Hypothalamus (tissue), 51 donors: ENCODE data around the gene ARPC1A.

Source experiments
- DNase-seq, 51 donors: peaks; one replicate each; lab custom pipeline; 2025; lab: John Stamatoyannopoulos, UW

The ARPC1A gene

GRCh38 chr7:99404977-99405320 lies 79.3 kb downstream of the ARPC1A start:
- no peak for DNase-seq

GRCh38 chr7:99406557-99406956 lies 80.9 kb downstream of the ARPC1A start:
- no peak for DNase-seq

GRCh38 chr7:99407872-99408378 lies 82.2 kb downstream of the ARPC1A start:
- DNase-seq = peak in 18 of 51 donors; percentile 23 to 78 (median 41)

GRCh38 chr7:99408379-99409191 lies 82.9 kb downstream of the ARPC1A start, which contains the start of the genes BUD31 and PDAP1:
Gene BUD31 (plus strand): TSS chr7:99408969. CDS start chr7:99411093, 2,124 bp downstream.
Gene PDAP1 (minus strand): TSS chr7:99408597. CDS start chr7:99408548, 49 bp downstream.
- peak; percentile 82 to 100 (median 94) for DNase-seq

- DNase-seq = no peak
Measured at GRCh38 chr7:99409192-99409572, 83.5 kb downstream of the ARPC1A start.

- no peak for DNase-seq
Measured at GRCh38 chr7:99409806-99410205, 84.1 kb downstream of the ARPC1A start.

GRCh38 chr7:99410635-99411034 lies 84.9 kb downstream of the ARPC1A start:
- DNase-seq = no peak

GRCh38 chr7:99415513-99416127 lies 89.9 kb downstream of the ARPC1A start:
- DNase-seq = peak in 30 of 51 donors; percentile 5 to 79 (median 38)
